Endothelial cell of umbilical vein (primary cell): ENCODE results near the gene CCDC196.

Source experiments
- EZH2 ChIP-seq: IDR thresholded peaks from 2 replicates; pipeline ENCODE4 v1.6.1; 2012; ENCODE audit warnings: borderline replicate concordance, low read depth, mild to moderate bottlenecking, moderate library complexity, low read length, inconsistent platforms; ENCODE audit not compliant: severe bottlenecking
- MYC ChIP-seq: IDR thresholded peaks from one replicate; pipeline ENCODE4 v1.6.1; 2011; ENCODE audit warnings: mild to moderate bottlenecking, low read depth, low read length
- POLR2AphosphoS5 ChIP-seq: IDR thresholded peaks from 2 replicates; pipeline ENCODE4 v1.6.1; 2012; ENCODE audit warnings: low read depth, mild to moderate bottlenecking, control low read depth, low read length, moderate library complexity; ENCODE audit not compliant: insufficient read depth
- TF ChIP-seq, protein P1 (sequence below): IDR thresholded peaks from 2 replicates; pipeline ENCODE4 v1.6.1; 2011; ENCODE audit not compliant: insufficient read depth, insufficient read length
- TF ChIP-seq, protein P2 (sequence below), 2 donors: IDR thresholded peaks; 1 replicate in 1 of 2; 2 replicates in 1 of 2; pipeline ENCODE4 v1.5.1; 2011; ENCODE audit warnings: low read length in 2 of 2, mild to moderate bottlenecking in 2 of 2, moderate library complexity in 2 of 2, control low read depth in 1 of 2, inconsistent platforms in 1 of 2, low read depth in 1 of 2; ENCODE audit not compliant: insufficient read depth in 1 of 2; ENCODE audit errors: extremely low read depth in 1 of 2

DNA sequence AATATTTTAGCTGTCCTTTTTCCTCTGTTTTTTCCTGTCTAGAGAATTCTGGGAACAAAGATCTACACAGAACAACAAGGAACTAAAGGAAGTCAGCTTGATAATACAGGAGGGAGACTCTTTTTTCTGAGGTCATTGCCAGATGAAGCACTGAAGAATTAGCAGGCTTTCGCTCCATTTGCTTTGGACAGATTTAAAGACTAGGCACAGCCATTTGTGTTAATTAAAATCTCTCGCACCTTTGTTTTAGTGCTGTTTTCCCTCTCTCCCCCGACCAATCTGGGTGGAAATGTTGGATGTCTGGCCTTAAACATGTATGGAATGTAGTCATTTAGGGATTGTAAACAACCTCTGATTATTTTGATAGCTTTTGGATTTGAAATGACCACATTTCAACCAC lies 12.1 kb downstream of the CCDC196 start:
- TF ChIP-seq MYC (no peak), POLR2AphosphoS5 (no peak), EZH2 (no peak)
- TF ChIP-seq, protein P1, sequence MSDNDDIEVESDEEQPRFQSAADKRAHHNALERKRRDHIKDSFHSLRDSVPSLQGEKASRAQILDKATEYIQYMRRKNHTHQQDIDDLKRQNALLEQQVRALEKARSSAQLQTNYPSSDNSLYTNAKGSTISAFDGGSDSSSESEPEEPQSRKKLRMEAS = no peak
- TF ChIP-seq, protein P2, sequence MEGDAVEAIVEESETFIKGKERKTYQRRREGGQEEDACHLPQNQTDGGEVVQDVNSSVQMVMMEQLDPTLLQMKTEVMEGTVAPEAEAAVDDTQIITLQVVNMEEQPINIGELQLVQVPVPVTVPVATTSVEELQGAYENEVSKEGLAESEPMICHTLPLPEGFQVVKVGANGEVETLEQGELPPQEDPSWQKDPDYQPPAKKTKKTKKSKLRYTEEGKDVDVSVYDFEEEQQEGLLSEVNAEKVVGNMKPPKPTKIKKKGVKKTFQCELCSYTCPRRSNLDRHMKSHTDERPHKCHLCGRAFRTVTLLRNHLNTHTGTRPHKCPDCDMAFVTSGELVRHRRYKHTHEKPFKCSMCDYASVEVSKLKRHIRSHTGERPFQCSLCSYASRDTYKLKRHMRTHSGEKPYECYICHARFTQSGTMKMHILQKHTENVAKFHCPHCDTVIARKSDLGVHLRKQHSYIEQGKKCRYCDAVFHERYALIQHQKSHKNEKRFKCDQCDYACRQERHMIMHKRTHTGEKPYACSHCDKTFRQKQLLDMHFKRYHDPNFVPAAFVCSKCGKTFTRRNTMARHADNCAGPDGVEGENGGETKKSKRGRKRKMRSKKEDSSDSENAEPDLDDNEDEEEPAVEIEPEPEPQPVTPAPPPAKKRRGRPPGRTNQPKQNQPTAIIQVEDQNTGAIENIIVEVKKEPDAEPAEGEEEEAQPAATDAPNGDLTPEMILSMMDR (IDR thresholded peaks at IDR 0.05; ENCODE audit: extremely low read depth in 1 of 2, insufficient read depth in 1 of 2, low read depth in 1 of 2, low read length in 2 of 2) = no peak
